Smooth muscle cell (in vitro differentiated cells): Measurements from ENCODE around the gene HIRA. TPM values are rescaled to one million over a fixed set of nuclear protein-coding genes. Genes with fewer than 3 reads are reported as not detected.

Experiments used
- DNase-seq: peaks from one replicate; lab custom pipeline; 2025; ENCODE audit not compliant: unreplicated experiment; lab: John Stamatoyannopoulos, UW
- H2AFZ ChIP-seq: fragments of 200-600 bp; sonication (generic); 2 replicates; pipeline ENCODE4 v1.6.0; 2016; ENCODE audit warnings: antibody characterized with exemption, low read depth, mild to moderate bottlenecking
- H3F3A ChIP-seq: fragments of 200-600 bp; sonication (generic); 2 replicates; pipeline ENCODE4 v1.6.0; 2017; ENCODE audit warnings: antibody characterized with exemption, low read depth
- H3K27ac ChIP-seq: fragments of 200-600 bp; sonication (generic); 2 replicates; pipeline ENCODE4 v1.5.1; 2016; ENCODE audit warnings: low read depth, mild to moderate bottlenecking
- H3K27me3 ChIP-seq: fragments of 200-600 bp; sonication (generic); 2 replicates; pipeline ENCODE4 v1.6.1; 2016; ENCODE audit warnings: low read depth, mild to moderate bottlenecking
- H3K36me3 ChIP-seq: fragments of 200-600 bp; sonication (generic); 2 replicates; pipeline ENCODE4 v1.5.1; 2016; ENCODE audit warnings: low read depth
- H3K4me1 ChIP-seq: fragments of 200-600 bp; sonication (generic); 2 replicates; pipeline ENCODE4 v1.5.1; 2016; ENCODE audit warnings: low read depth
- H3K4me2 ChIP-seq: fragments of 200-600 bp; sonication (generic); 2 replicates; pipeline ENCODE4 v1.6.0; 2016; ENCODE audit warnings: mild to moderate bottlenecking
- H3K4me3 ChIP-seq: fragments of 200-600 bp; sonication (generic); 2 replicates; pipeline ENCODE4 v1.5.1; 2016; ENCODE audit warnings: mild to moderate bottlenecking
- H3K79me2 ChIP-seq: fragments of 200-600 bp; sonication (generic); 2 replicates; pipeline ENCODE4 v1.6.0; 2016; ENCODE audit warnings: low read depth, mild to moderate bottlenecking
- H3K9ac ChIP-seq: fragments of 200-600 bp; sonication (generic); 2 replicates; pipeline ENCODE4 v1.6.0; 2016; ENCODE audit warnings: low read depth
- H3K9me3 ChIP-seq: fragments of 200-600 bp; sonication (generic); replicated peaks from 2 replicates; pipeline ENCODE4 v1.5.1; 2016; ENCODE audit warnings: low read depth
- H4K20me1 ChIP-seq: fragments of 200-600 bp; sonication (generic); 2 replicates; pipeline ENCODE4 v1.6.0; 2016; ENCODE audit warnings: low read depth
- CTCF ChIP-seq: fragments of 200-600 bp; sonication (generic); IDR thresholded peaks from 2 replicates; pipeline ENCODE4 v1.5.1; 2017; ENCODE audit warnings: borderline replicate concordance, mild to moderate bottlenecking, antibody characterized with exemption; ENCODE audit not compliant: insufficient read depth, poor library complexity, severe bottlenecking
- WGBS: methylation state at CpG from one replicate; pipeline ENCODE4 v1.1.7; 2016; ENCODE audit warnings: low lambda C conversion rate; 5-methylcytosine and 5-hydroxymethylcytosine counted together
- polyA plus RNA-seq: library from polyadenylated mRNA; unstranded; fragments of >200 nt; fragmentation: Nextera tagmentation; extraction: Ambion mirVana; gene quantifications from 2 replicates; pipeline ENCODE4 v1.2.1, GENCODE V29; 2016
- total RNA-seq: library from RNA; depleted of rRNA; stranded (reverse); fragments of >200 nt; gene quantifications from 2 replicates; pipeline ENCODE4 v1.2.3, GENCODE V29; 2014

HIRA gene
- total and polyA plus RNA-seq, 2 experiments from 2014 or later, result 7.3 to 8.7 TPM

GRCh38 chr22:19448739-19449421 lies 17.3 kb upstream of the HIRA start:
- peaks cover 32% of the 10 kb centered on the region for H3K79me2 ChIP-seq
- peak overlapping the region; percentile 92 for H3K4me3 ChIP-seq
- peaks cover 15% of the 10 kb centered on the region for H3K4me1 ChIP-seq
- no peak overlapping the region for H2AFZ ChIP-seq
- peaks cover 10% of the 10 kb centered on the region for H3F3A ChIP-seq
- H3K4me2 ChIP-seq, result peak overlapping the region; percentile 93
- peaks cover 9% of the 10 kb centered on the region for H3K36me3 ChIP-seq
- WGBS, result 87% methylated on average over 5 of the region's 5 CpGs
- H3K27me3 ChIP-seq, result no peaks in the 10 kb centered on the region
- DNase-seq, result no peak
- H3K9me3 ChIP-seq, result no peaks in the 10 kb centered on the region
- no peak for TF ChIP-seq CTCF
- H3K9ac ChIP-seq, result no peak overlapping the region
- no peak overlapping the region for H3K27ac ChIP-seq
- H4K20me1 ChIP-seq, result peaks cover 19% of the 10 kb centered on the region

GRCh38 chr22:19448076-19448607 lies 16.6 kb upstream of the HIRA start:
- peaks cover 34% of the 10 kb centered on the region for H3K79me2 ChIP-seq
- DNase-seq, result no peak
- H3K9me3 ChIP-seq, result no peaks in the 10 kb centered on the region
- peaks cover 10% of the 10 kb centered on the region for H3F3A ChIP-seq
- peak overlapping the region; percentile 91 for H2AFZ ChIP-seq
- no peak for TF ChIP-seq CTCF
- H3K27ac ChIP-seq, result peak overlapping the region; percentile 76
- WGBS, result 34% methylated on average over 14 of the region's 14 CpGs
- peaks cover 15% of the 10 kb centered on the region for H3K4me1 ChIP-seq
- peaks cover 9% of the 10 kb centered on the region for H3K36me3 ChIP-seq
- peak overlapping the region; percentile 85 for H3K9ac ChIP-seq
- H3K4me2 ChIP-seq, result peak overlapping the region; percentile 93
- H3K4me3 ChIP-seq, result peak overlapping the region; percentile 92
- H4K20me1 ChIP-seq, result peaks cover 19% of the 10 kb centered on the region
- no peaks in the 10 kb centered on the region for H3K27me3 ChIP-seq

GRCh38 chr22:19447330-19448075 lies 16.0 kb upstream of the HIRA start, which contains the start of gene C22orf39:
TSS of gene C22orf39 (minus strand) at chr22:19447711. CDS start at chr22:19447688, 23 bp downstream.
- H2AFZ ChIP-seq, result peak within 1 kb of the TSS; percentile 91
- peak; percentile 45 for DNase-seq
- H3F3A ChIP-seq, result peaks cover 10% of the 10 kb centered on the region
- H3K27me3 ChIP-seq, result no peaks in the 10 kb centered on the region
- no peak for TF ChIP-seq CTCF
- H3K36me3 ChIP-seq, result peaks cover 9% of the 10 kb centered on the region
- H3K79me2 ChIP-seq, result peaks cover 40% of the 10 kb centered on the region
- peaks cover 25% of the 10 kb centered on the region for H4K20me1 ChIP-seq
- peak within 1 kb of the TSS; percentile 85 for H3K9ac ChIP-seq
- under 1% methylated on average over 61 of the region's 92 CpGs for WGBS
- H3K9me3 ChIP-seq, result no peaks in the 10 kb centered on the region
- H3K27ac ChIP-seq, result peak within 1 kb of the TSS; percentile 76
- peak within 1 kb of the TSS; percentile 93 for H3K4me2 ChIP-seq
- H3K4me3 ChIP-seq, result peak within 1 kb of the TSS; percentile 92
- H3K4me1 ChIP-seq, result peaks cover 15% of the 10 kb centered on the region
